HG03439 (cell line): ENCODE results near the gene CEMP1.

Source experiments
- ATAC-seq: cut with Tn5 transposase; IDR thresholded peaks from one replicate; pipeline ENCODE4 v1.9.1; 2021; ENCODE audit warnings: mild to moderate bottlenecking, moderate library complexity; ENCODE audit not compliant: unreplicated experiment

The CEMP1 gene

DNA sequence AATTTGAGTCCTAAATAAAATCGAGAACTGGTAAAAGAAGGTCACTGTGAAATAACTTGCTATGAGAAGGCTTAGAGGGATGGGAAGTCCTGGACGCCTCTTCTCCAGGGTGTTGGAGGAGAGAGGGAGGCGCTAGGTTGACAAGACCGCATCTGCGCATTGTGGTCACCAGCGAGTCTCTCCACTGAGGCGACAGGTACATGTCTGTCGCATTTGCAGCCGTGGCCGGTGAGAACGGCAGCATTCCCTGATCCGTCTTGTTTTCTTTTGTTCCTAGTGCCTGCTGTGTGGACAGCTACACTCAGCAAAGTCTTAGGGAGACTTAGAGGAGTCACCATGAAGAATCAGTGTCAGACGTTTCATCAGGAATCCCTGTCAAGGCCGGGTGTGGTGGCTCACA lies 25.5 kb downstream of the CEMP1 start:
- ATAC-seq: no peak

GRCh38 chr16:2501946-2502895 lies 29.0 kb downstream of the CEMP1 start:
- ATAC-seq: no peak

GRCh38 chr16:2500918-2501750 lies 30.1 kb downstream of the CEMP1 start:
- no peak for ATAC-seq

DNA sequence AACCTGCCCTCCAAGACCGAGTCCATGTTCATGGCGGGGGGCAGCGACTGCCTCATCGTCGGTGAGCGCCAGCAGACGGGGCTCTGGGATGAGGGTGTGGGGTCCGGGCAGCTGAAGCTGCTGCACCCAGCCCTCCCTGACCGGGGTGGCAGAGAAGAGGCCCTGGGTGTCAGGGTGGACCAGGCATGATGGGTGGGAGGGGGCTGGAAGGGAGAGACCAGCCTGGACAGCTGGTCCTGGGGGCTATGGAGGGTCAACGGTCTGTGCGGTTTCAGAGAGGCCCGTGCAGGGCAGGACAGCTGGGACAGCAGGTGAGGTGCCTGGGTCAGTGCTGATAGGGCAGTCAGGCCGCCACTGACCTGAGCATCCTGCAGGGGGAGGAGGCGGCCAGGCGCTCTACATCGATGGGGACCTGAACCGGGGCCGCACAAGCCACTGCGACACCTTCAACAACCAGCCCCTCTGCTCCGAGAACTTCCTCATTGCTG lies 30.7 kb downstream of the CEMP1 start:
- no peak for ATAC-seq

GRCh38 chr16:2499890-2500429 lies 31.2 kb downstream of the CEMP1 start:
- no peak for ATAC-seq

DNA sequence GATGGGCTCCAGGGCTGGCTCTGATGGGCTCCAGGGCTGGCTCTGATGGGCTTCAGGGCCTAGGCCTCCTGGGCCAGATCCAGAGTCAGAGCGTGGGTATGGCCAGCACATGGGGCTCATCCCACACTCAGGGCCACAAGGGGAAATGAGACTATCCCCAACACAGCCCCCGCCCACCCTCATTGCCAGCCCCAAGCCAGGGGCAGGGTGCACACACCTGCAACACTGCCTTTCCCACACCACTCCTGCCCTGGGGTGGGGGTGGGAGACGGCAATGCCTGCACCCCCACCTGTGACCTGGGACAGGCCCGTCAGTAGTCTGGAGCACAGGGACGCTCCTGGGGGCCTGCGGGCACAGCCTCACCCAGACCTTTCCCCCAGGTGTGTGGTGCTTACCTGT lies 31.8 kb downstream of the CEMP1 start:
- no peak for ATAC-seq

GRCh38 chr16:2498531-2499253 lies 32.5 kb downstream of the CEMP1 start:
- ATAC-seq: no peak

DNA sequence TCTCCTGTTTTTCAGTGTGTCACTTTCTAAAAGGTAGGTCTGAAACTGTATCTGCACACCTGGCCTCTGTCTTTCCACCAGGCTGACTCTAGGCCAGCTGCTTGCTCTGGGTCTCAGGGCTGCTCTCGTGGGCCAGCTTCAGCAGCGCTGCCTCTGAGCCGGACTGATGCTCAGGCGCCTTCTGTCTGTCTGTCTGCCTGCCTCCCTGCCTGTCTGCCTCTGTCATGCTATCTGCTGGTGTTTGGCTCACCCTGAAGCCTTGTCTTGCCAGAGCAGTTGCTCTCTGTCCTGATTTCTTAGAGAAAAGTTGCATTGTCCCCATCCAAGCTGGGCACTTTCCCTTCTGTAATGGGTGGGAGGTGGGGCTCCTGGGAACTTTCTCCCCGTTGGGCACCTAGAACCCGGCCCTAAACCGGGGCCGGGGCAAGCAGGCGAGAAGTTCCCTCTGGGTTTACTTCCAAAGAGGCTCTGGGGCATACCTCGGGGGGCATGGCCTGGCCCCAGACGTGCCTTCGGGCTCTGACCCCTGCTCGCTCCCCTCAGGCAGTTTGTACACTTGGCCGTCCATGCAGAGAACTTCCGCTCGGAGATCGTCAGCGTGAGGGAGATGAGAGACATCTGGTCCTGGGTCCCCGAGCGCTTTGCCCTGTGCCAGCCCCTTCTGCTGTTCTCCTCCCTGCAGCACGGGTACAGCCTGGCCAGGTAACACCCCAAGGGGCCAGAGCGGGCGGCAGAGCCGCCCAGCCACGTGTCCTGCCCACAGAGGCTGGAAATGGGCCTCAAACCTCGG lies 33.3 kb downstream of the CEMP1 start:
- ATAC-seq: no peak

GRCh38 chr16:2497116-2497630 lies 34.0 kb downstream of the CEMP1 start:
- ATAC-seq: no peak

DNA sequence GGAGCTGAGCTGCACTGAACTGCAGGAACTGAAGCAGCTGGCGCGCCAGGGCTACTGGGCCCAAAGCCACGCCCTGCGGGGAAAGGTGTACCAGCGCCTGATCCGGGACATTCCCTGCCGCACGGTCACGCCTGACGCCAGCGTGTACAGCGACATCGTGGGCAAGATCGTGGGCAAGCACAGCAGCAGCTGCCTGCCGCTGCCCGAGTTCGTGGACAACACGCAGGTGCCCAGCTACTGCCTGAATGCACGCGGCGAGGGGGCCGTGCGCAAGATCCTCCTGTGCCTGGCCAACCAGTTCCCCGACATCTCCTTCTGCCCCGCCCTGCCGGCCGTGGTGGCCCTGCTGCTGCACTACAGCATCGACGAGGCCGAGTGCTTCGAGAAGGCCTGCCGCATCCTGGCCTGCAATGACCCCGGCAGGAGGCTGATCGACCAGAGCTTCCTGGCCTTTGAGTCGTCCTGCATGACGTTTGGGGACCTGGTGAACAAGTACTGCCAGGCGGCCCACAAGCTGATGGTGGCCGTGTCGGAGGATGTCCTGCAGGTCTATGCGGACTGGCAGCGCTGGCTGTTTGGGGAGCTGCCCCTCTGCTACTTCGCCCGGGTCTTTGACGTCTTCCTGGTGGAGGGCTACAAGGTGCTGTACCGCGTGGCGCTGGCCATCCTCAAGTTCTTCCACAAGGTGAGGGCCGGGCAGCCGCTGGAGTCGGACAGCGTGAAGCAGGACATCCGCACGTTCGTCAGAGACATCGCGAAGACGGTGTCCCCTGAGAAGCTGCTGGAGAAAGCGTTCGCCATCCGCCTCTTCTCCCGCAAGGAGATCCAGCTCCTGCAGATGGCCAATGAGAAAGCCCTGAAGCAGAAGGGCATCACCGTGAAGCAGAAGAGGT lies 34.7 kb downstream of the CEMP1 start:
- ATAC-seq: no peak

DNA sequence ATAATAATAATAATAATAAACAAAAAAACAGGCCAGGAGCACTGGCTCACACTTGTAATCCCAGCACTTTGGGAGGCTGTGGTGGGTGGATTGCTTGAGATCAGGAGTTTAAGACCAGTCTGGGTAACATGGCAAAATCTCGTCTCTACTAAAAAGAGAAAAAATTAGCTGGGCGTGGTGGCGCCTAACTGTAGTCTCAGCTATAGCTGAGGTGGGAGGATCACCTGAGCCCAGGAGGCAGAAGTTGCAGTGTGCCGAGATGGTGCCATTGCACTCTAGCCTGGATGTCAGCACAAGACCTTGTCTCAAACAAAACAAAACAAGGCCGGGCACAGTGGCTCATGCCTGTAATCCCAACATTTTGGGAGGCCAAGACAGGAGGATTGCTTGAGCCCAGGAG lies 36.2 kb downstream of the CEMP1 start:
- ATAC-seq: no peak

GRCh38 chr16:2494616-2495015 lies 36.6 kb downstream of the CEMP1 start:
- ATAC-seq: no peak

DNA sequence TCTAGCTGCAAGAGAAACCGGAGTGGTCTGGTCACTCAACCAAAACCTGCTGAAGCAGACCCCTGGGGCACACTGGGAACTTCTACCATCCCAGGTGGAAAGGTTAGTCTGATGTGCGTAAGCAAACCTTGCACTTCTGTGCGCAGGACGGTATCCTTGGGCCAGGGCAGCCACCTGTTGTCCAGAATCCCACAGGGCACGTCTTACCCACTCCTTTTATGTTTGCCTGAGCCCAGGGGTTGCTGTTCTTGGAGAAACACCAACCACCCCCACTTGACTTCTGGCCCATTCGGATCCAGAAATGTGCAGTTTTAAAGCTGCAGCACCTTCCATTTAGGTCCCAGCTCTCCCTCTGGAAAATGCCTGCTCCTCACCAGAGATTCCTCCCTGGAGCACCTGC lies 37.6 kb downstream of the CEMP1 start:
- ATAC-seq: no peak

- no peak for ATAC-seq
Observed at GRCh38 chr16:2492292-2492691, 38.9 kb downstream of the CEMP1 start.

DNA sequence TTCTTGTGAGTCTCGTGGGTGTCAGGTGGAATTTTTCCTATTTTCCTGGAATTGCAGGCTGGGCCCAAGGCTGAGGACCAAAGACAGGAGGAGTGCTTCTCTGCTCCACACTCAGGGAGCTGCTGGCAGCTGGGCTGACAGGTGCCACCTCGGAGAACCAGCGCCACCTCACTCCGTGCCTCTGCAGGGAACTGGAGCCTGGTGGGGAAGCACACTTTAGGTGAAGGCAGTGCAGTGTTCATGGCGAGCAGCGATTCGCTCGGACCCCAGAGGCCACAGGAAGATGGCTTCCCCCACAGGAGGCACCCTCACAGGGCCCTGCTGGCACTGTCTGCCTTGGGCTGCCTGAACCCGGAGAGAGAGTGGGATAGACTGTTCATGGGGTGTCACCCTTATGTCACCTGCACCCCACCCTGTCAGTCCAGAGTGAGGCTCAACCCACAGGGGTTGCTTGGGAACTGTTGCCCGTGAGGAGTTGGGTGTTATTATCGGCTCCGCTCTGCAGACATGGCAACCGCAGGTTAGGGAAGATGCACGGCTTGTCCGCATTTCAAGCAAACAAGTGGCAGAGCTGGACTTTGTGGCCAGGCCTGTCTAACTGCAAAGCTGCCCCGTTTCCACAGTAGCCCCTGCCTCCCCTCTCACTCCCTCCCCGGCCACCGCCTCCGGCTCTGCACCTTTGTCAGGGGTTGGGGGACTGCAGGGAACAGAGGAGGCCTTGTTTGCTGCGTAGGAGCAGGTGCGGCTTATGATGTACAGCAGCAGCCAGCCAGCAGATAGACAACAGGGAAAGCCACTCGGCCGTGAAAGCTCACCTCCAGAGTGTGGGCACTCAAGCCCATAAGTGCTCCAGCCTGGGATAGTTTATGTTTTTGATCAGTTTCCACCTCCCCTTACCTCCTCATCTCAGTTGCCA lies 40.8 kb downstream of the CEMP1 start:
- no peak for ATAC-seq

GRCh38 chr16:2489581-2489980 lies 41.6 kb downstream of the CEMP1 start:
- ATAC-seq: no peak

- ATAC-seq: no peak
Observed at GRCh38 chr16:2487903-2488531, 43.2 kb downstream of the CEMP1 start.
